GM18508 (cell line): ENCODE measurements around the gene COL20A1.

Source experiments
- ATAC-seq: cut with Tn5 transposase; IDR thresholded peaks from one replicate; pipeline ENCODE4 v1.9.1; 2021; ENCODE audit warnings: moderate number of reproducible peaks; ENCODE audit not compliant: insufficient read depth, unreplicated experiment

Gene COL20A1

DNA sequence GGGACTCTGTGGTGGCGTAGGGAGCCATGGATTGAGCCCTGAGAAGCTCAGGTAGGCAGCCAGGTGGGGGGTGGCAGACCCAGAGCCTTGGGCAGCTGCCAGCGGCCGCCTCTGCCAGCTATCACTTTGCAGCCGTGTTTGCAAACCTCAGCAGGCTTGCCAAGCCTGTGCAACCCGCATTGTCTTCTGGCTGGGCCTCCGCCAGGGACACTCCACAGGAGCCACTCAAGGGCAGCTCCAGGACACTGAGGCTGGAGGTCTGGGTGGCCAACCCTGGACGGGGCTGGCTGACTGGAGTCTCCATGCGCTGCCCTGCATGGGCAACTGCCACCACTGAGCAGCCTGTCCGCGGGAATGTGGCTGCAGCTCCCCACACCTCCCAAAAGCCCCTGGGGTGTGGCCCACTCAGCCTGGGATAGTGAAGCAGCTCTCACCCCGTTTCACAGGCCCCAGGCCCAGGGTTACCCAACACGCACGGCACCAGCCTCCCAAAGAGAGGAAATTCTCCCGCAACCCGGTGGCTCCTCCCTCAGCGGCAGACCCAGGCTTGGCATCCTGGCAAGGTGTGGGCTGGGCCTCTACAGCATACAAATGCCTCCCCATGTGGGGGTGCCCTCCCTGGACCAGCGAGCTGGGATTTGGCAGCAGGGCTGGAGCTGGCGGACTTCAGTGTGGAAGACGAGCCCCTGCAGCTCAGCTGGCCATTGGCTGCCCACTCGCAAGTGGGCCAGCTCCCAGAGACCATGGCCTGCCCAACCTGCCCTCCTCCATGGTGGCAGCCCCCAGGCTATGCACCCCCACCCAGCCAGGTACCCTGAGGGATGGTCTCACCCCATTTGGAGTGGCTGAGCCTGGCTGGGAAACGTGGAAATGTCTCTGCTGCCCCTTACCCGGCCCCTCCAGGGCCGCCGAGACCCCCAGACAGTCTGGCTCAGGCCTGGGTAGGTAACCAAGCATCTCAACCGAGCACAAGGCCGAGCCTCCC lies 65.2 kb downstream of the COL20A1 start:
- no peak for ATAC-seq

- ATAC-seq, result no peak
These were observed 66.4 kb downstream of the COL20A1 start for GRCh38 chr20:63359164-63359934.

GRCh38 chr20:63359937-63360849 lies 67.2 kb downstream of the COL20A1 start:
- ATAC-seq, result no peak

GRCh38 chr20:63360850-63361518 lies 68.0 kb downstream of the COL20A1 start, which contains the start of gene CHRNA4:
Gene CHRNA4 (minus strand): TSS chr20:63361349. CDS start chr20:63361165, 184 bp downstream.
- no peak for ATAC-seq

DNA sequence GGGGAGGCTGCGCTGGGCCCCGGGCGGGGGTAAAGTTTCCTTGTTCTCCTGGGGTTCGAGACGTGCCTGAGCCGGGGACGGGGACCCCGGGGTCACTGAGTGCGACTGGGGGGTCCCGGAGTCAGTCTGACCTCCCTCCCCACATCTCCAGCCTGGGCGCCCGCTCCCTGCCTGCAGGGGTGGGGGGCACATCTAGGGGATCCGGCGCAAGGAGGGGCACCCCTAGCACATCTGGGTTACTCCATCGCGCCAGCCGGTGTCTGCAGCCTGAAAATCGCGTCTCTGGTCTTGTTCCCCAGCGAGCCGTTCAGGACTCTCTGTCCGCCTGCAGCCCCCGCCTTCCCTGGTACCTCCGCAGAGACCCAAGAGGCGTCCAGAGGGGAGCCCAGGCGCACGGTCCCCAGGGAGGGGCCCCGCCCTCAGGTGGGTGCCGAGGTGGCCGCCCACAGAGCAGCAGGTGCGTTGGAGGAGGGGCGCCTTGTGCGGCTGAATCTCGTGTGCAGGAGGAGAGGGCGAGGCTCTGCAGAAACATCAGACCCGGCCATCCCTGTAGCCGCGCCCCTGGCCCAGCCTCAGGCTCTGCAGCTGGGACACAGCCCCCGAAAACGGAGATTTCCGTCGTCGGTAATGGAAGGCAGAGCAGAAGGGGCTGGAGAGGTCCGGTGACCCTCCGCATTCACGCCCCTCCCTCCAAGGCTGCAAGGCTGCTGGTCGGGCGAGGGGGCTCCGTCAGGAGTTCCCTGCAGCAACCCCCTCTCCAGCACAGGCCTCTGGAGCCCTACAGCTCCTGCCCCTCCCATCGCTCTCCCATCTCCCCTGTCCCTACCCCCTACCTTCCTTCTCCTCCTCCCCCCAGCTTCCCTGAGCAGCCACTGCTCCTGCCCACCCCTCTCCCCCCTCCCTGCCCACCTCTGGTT lies 68.8 kb downstream of the COL20A1 start:
- ATAC-seq, result no peak

DNA sequence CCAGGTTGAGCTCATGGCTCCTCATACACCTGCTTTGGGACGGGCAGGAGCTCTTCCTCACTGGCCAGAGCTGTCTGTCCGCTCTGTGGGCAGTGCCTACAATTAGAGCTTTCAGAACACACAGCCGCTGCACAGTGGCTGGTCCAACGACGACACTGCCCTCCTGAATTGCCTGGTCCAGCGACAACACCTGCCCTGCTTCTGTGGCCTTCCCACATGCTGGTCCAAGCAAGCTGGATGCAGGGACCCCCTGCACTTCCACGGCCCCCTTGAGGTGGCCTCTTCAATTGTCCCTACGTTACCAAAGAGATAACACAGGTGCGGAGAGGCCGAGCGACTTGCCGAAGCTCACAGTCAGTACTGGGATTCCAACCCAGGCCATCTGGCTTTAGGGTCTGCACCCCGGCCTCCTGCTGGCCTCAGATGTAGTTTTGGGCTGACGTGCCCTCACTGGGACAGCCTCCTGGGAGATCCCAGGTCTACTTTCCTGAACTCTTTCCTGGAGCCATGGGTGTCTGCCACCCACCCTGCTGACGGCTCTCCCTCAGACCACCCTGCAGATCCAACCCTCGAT lies 69.5 kb downstream of the COL20A1 start:
- ATAC-seq, result no peak

DNA sequence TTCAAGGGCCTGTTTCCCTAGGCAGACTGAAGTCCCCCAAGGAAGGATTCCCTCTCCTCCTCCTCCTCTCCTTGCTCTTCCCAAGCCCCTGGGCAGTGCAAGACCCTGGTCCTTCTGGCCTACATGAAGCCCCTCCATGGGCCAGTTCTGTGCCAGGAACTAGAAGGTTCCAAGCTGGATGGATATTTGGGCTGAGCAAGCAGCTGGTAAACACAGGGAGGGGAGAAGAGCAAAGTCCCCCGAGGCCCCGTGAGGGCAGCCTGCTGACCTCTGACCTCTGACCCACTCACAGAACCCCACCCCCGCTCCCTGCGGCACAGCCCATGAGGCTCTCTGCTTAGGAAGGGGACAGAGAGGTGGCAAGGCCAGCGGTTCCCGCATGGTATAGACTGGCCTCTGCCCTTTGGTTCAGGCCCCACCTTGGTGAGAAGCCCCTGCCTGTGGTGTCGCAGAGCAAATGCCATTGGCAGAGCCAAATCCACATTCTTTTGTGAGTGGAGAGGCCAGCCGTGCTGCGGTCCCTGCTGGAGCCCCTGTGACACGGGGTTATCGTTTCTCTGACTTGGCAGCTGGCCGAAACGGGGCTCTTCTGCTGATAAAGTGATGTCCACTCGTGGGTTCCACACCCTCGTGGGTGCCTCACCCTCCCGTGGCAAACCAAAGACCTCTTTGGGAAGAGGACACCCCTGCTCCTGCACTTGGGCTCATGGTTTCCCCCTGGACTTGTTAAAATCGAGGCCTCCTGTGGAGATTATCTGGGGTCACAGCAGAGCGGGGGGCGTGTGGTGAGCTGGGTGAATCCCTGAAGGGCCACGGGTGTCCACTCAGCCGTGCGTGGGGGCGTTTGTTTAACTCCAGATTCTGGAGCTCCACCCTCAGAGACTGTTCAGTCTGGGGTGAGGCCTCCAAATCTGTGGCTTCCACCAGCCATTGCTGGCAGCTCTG lies 70.3 kb downstream of the COL20A1 start:
- ATAC-seq, result no peak

DNA sequence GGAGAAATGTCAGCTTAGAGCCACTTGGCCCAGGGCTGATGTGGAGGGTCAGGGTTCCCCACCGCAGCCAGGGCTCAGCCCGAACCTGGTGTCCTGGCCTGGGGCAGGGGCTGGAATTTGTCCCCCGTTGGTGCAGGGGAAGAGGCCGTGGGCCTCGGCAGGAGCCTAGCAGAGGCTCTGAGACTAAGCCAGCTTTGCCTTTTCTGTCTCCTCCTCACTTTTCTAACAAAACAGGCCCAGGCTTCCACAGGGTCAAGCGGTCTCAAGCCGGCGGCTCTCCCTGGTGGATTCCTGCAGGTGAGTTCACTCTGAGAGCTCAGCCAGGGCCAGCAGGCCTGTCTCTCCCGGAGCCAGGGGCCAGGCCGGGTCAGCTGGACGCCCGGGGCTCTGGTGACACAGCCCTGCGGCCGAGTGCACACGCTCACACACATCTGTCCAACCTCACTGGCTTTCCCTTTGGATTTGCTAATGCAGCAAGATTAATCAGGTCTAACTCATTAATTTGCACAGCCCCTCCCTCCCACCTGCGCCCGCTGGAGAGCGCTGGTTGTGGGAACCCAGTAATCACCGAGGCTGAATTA lies 71.1 kb downstream of the COL20A1 start:
- ATAC-seq, result no peak

DNA sequence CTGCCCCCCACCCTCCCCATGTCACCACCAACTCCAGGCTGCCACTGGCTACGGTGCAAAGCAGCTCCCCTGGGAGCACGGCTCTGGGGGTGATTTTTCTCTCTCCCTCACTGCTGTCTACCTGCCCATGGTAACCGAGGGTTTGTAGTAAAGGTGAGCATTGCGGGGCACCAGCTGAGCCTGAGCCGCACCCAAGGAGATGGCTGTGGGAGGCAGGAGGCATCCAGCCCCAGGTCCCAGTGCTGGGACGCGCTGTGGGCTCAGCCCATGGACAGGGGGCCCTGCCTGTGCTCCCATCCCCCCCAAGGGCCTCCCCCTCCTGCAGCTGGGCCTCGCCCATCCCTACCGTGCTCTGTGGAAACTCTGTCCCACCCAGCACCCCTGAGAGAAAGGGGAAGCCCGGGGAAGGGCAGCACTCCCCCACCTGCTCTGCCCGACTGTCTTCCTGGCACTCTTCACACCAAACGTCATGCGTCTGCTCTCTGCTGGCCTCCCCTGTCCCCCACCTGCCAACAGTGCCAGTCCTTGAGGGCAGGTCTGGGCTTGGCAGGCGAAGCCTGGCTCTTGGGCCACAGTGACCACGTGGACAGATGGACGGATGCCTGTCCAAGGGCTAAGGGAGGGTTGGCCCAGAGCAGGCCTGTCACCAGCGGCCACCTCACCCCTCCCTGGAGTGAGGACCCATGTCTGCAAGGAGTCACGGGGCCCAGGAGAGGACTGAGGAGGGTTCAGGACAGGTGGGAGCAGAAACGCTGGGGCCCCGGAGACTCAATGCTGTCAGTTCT lies 72.0 kb downstream of the COL20A1 start:
- ATAC-seq, result no peak

GRCh38 chr20:63365601-63366389 lies 72.8 kb downstream of the COL20A1 start:
- no peak for ATAC-seq

- no peak for ATAC-seq
These were observed 73.7 kb downstream of the COL20A1 start for GRCh38 chr20:63366390-63367365.

GRCh38 chr20:63367446-63368055 lies 74.6 kb downstream of the COL20A1 start:
- ATAC-seq, result no peak

GRCh38 chr20:63368151-63368550 lies 75.2 kb downstream of the COL20A1 start:
- ATAC-seq, result no peak
